ENCODE measurements around the gene B3GNT5. TPM values are rescaled to one million over a fixed set of nuclear protein-coding genes. Genes with fewer than 3 reads are reported as not detected.

B3GNT5 gene
- total RNA-seq, 2 donors from 2014 or later, result 5.4 to 5.6 TPM

DNA sequence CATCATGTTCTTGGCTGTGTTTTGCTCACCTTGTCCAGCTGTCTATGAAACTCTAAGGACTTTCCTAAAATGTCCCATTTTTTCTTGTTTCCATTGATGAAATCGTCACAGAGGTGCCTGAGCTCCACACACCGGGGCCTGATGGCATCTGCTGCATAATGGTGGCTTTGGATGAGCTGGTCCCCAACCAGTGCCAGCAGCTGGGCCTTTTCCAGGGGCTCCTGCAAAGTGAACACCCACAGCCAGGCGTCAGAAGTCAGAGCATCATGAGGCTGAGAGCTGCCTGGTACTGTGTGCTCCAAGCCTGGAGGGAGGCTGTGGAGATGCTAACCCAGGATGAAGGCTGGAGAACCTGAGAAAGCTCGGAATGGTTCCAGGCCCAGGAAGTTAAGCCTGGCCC lies 46.9 kb downstream of the B3GNT5 start:
- TF ChIP-seq POLR2A (IDR thresholded peaks at IDR 0.05) (no peak), CTCF (IDR thresholded peaks at IDR 0.05) (no peak)

GRCh38 chr3:183300996-183301562 lies 48.0 kb downstream of the B3GNT5 start:
- intact Hi-C loops (cut with DNase I), result no loop called here
- no peaks in the 10 kb centered on the region for H3K36me3 ChIP-seq (replicated peaks in 1 of 2; ENCODE audit: insufficient read depth in 1 of 2, low read depth in 2 of 2)
- ATAC-seq, result no peak
- DNase-seq, result no peak
- H3K4me3 ChIP-seq, result no peak overlapping the region
- peaks cover 18% of the 10 kb centered on the region for H3K4me1 ChIP-seq
- 55 to 71% methylated on average over 6 of the region's 6 CpGs for WGBS, 2 donors
- H3K27me3 ChIP-seq, result no peaks in the 10 kb centered on the region
- H3K9me3 ChIP-seq, result no peaks in the 10 kb centered on the region
- no peak overlapping the region for H3K27ac ChIP-seq
- TF ChIP-seq POLR2A (IDR thresholded peaks at IDR 0.05) (no peak), CTCF (IDR thresholded peaks at IDR 0.05) (no peak)

More for the DNA sequence above, 46.9 kb downstream of the B3GNT5 start:
- Histone ChIP-seq H3K36me3 (replicated peaks in 1 of 2; ENCODE audit: insufficient read depth in 1 of 2, low read depth in 2 of 2) (no peaks in the 10 kb centered on the region), H3K4me1 (peaks cover 16% of the 10 kb centered on the region), H3K9me3 (no peaks in the 10 kb centered on the region), H3K4me3 (no peak overlapping the region), H3K27me3 (no peaks in the 10 kb centered on the region), H3K27ac (no peak overlapping the region)
- no peak for DNase-seq
- WGBS, 2 donors, result 94 to 100% methylated on average over 3 to 4 of the region's 4 CpGs
- no peak for ATAC-seq
- intact Hi-C loops (cut with DNase I), result no loop called here

DNA sequence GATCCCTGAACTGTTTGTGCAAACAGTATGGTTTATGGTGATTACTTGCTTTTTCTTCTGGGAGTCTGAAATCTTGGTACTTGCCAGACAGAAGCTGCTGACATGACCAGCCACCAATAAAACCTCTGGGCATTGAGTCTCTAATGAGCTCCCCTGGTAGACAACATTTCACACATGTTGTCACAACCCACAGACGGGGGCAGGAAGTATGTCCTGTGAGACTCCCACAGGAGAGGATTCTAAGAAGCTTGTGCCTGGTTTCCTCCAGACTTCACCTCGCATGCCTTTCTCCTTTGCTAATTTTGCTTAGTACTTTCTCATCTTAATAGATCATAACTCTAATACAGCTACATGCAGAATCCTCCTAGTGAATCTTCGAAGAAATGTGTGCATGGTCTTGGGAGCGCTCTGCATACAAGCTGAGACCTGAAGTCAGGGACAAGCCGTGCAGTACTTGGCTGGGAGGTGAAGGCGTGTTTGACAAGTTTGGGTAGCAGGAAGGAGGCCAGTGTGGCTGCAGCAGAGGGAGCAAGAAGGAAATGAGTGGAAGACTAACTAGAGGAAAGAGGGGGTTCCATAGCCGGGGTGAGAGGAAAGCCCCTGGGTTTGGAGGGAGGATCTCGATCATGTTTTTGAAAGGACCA lies 49.0 kb downstream of the B3GNT5 start:
- no peaks in the 10 kb centered on the region for H3K36me3 ChIP-seq (replicated peaks in 1 of 2; ENCODE audit: insufficient read depth in 1 of 2, low read depth in 2 of 2)
- peaks cover 27% of the 10 kb centered on the region for H3K4me1 ChIP-seq
- intact Hi-C loops (cut with DNase I), result no loop called here
- H3K9me3 ChIP-seq, result no peaks in the 10 kb centered on the region
- ATAC-seq, result no peak
- TF ChIP-seq POLR2A (IDR thresholded peaks at IDR 0.05), result no peak
- no peak for TF ChIP-seq CTCF (IDR thresholded peaks at IDR 0.05)
- DNase-seq, result no peak
- no peak overlapping the region for H3K27ac ChIP-seq
- no peaks in the 10 kb centered on the region for H3K27me3 ChIP-seq
- 73 to 75% methylated on average over 8 of the region's 8 CpGs for WGBS, 2 donors
- H3K4me3 ChIP-seq, result no peak overlapping the region

GRCh38 chr3:183303690-183304089 lies 50.6 kb downstream of the B3GNT5 start:
- Histone ChIP-seq H3K27ac (no peak overlapping the region), H3K27me3 (no peaks in the 10 kb centered on the region), H3K9me3 (no peaks in the 10 kb centered on the region), H3K4me1 (peaks cover 31% of the 10 kb centered on the region), H3K4me3 (no peak overlapping the region), H3K36me3 (replicated peaks in 1 of 2; ENCODE audit: insufficient read depth in 1 of 2, low read depth in 2 of 2) (no peaks in the 10 kb centered on the region)
- DNase-seq (no peak), ATAC-seq (no peak)
- intact Hi-C loops (cut with DNase I), result no loop called here
- TF ChIP-seq CTCF (IDR thresholded peaks at IDR 0.05), result no peak
- no peak for TF ChIP-seq POLR2A (IDR thresholded peaks at IDR 0.05)
- 61 to 80% methylated on average over 2 of the region's 2 CpGs for WGBS, 2 donors

Data from body of pancreas (tissue), 4 donors.